ENCODE results near the gene DRD5. TPM values are rescaled to one million over a fixed set of nuclear protein-coding genes. Genes with fewer than 3 reads are reported as not detected.

The DRD5 gene
- total RNA-seq, 4 donors from 2014 or later: not detected

DNA sequence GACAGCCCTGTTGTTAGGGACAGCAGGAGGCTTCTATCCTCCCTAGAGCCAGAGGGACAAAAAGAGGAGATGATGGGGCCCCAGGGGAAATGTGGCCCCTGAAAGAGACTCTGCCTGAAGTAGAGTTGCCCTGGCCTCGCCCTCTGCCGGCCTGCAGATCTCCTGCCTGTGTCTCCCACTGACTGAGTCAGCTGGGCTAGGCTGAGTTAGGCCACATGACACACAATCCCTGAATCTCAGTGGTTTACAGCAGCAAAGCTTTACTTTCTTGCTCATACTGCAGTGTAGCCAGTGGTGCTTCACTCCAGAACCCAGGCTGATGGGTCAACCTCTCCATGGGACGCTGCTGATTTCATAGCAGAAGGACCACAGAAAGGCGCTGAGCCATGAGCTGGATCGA is 23.5 kb downstream of the DRD5 start:
- no peak for TF ChIP-seq POLR2A (IDR thresholded peaks at IDR 0.05)
- TF ChIP-seq, protein P1, sequence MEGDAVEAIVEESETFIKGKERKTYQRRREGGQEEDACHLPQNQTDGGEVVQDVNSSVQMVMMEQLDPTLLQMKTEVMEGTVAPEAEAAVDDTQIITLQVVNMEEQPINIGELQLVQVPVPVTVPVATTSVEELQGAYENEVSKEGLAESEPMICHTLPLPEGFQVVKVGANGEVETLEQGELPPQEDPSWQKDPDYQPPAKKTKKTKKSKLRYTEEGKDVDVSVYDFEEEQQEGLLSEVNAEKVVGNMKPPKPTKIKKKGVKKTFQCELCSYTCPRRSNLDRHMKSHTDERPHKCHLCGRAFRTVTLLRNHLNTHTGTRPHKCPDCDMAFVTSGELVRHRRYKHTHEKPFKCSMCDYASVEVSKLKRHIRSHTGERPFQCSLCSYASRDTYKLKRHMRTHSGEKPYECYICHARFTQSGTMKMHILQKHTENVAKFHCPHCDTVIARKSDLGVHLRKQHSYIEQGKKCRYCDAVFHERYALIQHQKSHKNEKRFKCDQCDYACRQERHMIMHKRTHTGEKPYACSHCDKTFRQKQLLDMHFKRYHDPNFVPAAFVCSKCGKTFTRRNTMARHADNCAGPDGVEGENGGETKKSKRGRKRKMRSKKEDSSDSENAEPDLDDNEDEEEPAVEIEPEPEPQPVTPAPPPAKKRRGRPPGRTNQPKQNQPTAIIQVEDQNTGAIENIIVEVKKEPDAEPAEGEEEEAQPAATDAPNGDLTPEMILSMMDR (IDR thresholded peaks at IDR 0.05): no peak
- no peak for TF ChIP-seq POLR2AphosphoS5 (IDR thresholded peaks at IDR 0.05)
- TF ChIP-seq EP300 (IDR thresholded peaks at IDR 0.05): no peak
- H3K27me3 ChIP-seq: peaks cover 6% of the 10 kb centered on the region
- no peak overlapping the region for H3K4me3 ChIP-seq
- no peaks in the 10 kb centered on the region for H3K36me3 ChIP-seq
- no peaks in the 10 kb centered on the region for H3K9me3 ChIP-seq
- H3K4me1 ChIP-seq: no peaks in the 10 kb centered on the region
- WGBS, 2 donors (ENCODE audit: low coverage in 1 of 2): 93 to 100% methylated on average over 1 to 3 of the region's 5 CpGs
- no peak overlapping the region for H3K27ac ChIP-seq
- no peak for ATAC-seq

DNA sequence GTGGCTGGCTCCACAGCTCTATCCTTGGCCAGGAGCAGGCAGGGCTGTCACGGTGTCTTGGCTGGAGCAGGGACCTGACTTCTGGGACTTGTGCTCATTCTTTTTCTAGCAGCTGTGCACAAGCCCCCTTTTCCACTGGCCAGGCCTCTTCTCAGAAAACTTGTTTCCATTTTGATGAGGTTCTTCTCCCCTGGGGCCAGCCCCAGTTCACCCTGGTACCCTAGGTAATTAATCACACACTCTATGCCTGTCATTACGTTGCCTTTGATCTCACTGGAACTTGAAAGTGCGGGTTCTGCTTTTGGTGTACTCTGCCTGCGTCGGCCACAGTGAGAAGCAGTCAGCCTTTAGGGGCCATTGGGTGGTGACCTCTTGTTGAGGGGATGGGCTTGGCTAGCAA is 26.6 kb downstream of the DRD5 start:
- no peaks in the 10 kb centered on the region for H3K4me1 ChIP-seq
- ATAC-seq: no peak
- no peak overlapping the region for H3K27ac ChIP-seq
- H3K27me3 ChIP-seq: no peaks in the 10 kb centered on the region
- WGBS, 2 donors (ENCODE audit: low coverage in 1 of 2): 76% methylated on average over 4 of the region's 5 CpGs; no CpG with 5 or more reads in 1 of the 2 donors
- no peak for TF ChIP-seq POLR2AphosphoS5 (IDR thresholded peaks at IDR 0.05)
- no peak for TF ChIP-seq EP300 (IDR thresholded peaks at IDR 0.05)
- TF ChIP-seq POLR2A (IDR thresholded peaks at IDR 0.05): no peak
- TF ChIP-seq, protein P1 (IDR thresholded peaks at IDR 0.05): no peak
- no peak overlapping the region for H3K4me3 ChIP-seq
- H3K36me3 ChIP-seq: no peaks in the 10 kb centered on the region
- no peaks in the 10 kb centered on the region for H3K9me3 ChIP-seq

DNA sequence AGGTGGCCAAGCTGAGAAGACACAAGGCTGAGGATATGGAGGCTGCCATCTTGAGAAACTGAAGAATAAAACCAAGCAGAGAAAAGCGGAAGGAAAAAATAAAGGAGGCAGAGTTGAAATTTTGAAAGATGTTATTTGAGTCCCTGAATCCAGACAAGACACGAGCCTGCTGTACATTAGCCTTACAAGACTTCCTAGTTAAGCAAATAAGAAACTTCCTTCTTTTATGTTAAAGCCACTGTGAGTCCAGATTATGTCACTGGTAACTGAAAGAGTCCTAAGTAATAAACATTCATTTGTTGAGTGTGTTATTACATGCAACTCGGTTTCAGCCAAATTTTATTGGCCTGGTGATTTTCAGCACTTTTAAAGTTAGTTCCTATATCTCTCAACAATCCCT is 30.4 kb downstream of the DRD5 start:
- Histone ChIP-seq H3K36me3 (no peaks in the 10 kb centered on the region), H3K27ac (no peak overlapping the region), H3K4me3 (no peak overlapping the region), H3K4me1 (no peaks in the 10 kb centered on the region), H3K9me3 (no peaks in the 10 kb centered on the region), H3K27me3 (no peaks in the 10 kb centered on the region)
- ATAC-seq: no peak
- 76 to 79% methylated on average over 3 of the region's 3 CpGs for WGBS, 2 donors (ENCODE audit: low coverage in 1 of 2)
- TF ChIP-seq POLR2A (IDR thresholded peaks at IDR 0.05) (no peak), POLR2AphosphoS5 (IDR thresholded peaks at IDR 0.05) (no peak), EP300 (IDR thresholded peaks at IDR 0.05) (no peak)
- TF ChIP-seq, protein P1 (IDR thresholded peaks at IDR 0.05): no peak

DNA sequence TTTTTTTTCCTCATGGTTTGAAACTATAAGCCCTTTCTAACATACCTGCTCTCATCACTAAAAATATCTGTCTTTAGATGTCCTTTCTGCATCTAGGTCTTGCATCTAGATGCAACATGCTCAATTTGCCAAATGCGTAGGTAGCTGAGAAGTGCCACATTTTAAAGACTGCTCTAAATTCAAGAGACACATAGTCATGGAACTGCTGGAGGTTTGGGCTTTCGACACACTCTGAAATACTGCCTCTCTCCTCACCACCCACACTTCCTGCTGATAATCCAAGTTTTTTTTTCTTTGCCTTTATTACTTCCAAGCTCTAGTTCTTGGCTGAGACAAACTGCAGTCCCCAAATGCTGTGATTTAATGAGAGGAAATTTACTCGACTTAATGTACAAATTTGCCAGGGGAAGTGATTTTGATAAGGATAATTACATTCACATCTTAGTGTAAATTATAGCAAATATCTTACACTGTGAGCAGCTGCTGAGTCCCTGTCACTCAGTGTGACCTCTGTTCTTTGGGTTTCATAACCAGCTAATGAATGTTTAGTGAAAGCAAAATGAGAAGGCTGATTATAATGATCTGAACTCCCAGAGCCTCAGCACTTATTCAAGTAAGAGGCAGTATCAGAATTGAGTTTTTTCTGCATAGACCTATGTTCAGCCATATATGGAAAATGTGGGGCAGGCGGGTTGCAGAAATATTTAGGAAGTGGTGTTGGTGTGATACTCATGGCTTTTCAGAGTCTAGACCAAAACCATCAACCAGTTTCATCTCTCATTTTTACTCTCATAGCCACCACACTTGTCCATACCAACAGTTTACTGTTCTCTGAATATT is 31.3 kb downstream of the DRD5 start:
- no peaks in the 10 kb centered on the region for H3K9me3 ChIP-seq
- 33 to 45% methylated on average over 4 of the region's 4 CpGs for WGBS, 2 donors (ENCODE audit: low coverage in 1 of 2)
- no peaks in the 10 kb centered on the region for H3K4me1 ChIP-seq
- no peak overlapping the region for H3K4me3 ChIP-seq
- TF ChIP-seq EP300 (IDR thresholded peaks at IDR 0.05) (no peak), POLR2A (IDR thresholded peaks at IDR 0.05) (no peak), POLR2AphosphoS5 (IDR thresholded peaks at IDR 0.05) (no peak)
- TF ChIP-seq, protein P1 (IDR thresholded peaks at IDR 0.05): no peak
- no peak for ATAC-seq
- no peaks in the 10 kb centered on the region for H3K36me3 ChIP-seq
- no peaks in the 10 kb centered on the region for H3K27me3 ChIP-seq
- H3K27ac ChIP-seq: no peak overlapping the region

DNA sequence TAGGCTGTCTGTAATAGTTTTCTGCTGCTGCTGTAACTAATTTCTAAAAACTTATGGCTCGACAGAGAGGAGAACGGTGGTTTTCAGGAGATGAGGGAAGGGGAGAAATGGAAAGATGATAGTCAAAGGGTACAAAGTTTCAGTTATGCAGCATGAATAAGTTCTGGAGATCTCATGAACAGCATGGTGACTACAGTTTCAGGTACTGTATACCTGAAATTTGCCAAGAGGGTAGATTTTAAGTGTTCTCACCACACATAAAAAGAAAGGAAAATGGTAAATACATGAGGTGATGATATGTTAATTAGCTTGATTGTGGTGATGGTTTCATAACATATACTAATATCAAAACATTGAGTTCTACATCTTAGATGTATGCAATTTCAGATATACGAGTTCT is 34.9 kb downstream of the DRD5 start:
- no peaks in the 10 kb centered on the region for H3K36me3 ChIP-seq
- WGBS, 2 donors (ENCODE audit: low coverage in 1 of 2): 93% methylated on average over 3 of the region's 3 CpGs
- H3K27ac ChIP-seq: no peak overlapping the region
- H3K27me3 ChIP-seq: no peaks in the 10 kb centered on the region
- H3K4me3 ChIP-seq: no peak overlapping the region
- ATAC-seq: no peak
- no peaks in the 10 kb centered on the region for H3K4me1 ChIP-seq
- peaks cover 0 to 9% (median 0%) of the 10 kb centered on the region in 3 donors for H3K9me3 ChIP-seq
- TF ChIP-seq POLR2A (IDR thresholded peaks at IDR 0.05): no peak
- no peak for TF ChIP-seq POLR2AphosphoS5 (IDR thresholded peaks at IDR 0.05)
- TF ChIP-seq EP300 (IDR thresholded peaks at IDR 0.05): no peak
- TF ChIP-seq, protein P1 (IDR thresholded peaks at IDR 0.05): no peak

All from gastroesophageal sphincter (tissue), 4 donors.